Globus pallidus (tissue), 1 donor: ENCODE data around the gene FOXP3.
A peak's percentile ranks its signal among the peaks of the same experiment; 100 is the strongest.

Experiments
- DNase-seq: peaks from one replicate; pipeline ENCODE4 v3.0.0-alpha.2; 2015; ENCODE audit warnings: low spot score

FOXP3 gene

GRCh38 chrX:49249616-49250015 is 14.9 kb downstream of the FOXP3 start:
- no peak for DNase-seq

GRCh38 chrX:49249071-49249470 is 15.4 kb downstream of the FOXP3 start:
- no peak for DNase-seq

- DNase-seq = no peak
These were observed 16.3 kb downstream of the FOXP3 start for GRCh38 chrX:49247916-49248811.

GRCh38 chrX:49247346-49247745 is 17.2 kb downstream of the FOXP3 start:
- DNase-seq = no peak

- DNase-seq = no peak
These were observed 18.0 kb downstream of the FOXP3 start for GRCh38 chrX:49246541-49246940.

- DNase-seq = no peak
These were observed 20.3 kb downstream of the FOXP3 start for GRCh38 chrX:49244207-49244606.

- DNase-seq = no peak
These were observed 21.3 kb downstream of the FOXP3 start for GRCh38 chrX:49243166-49243565.

DNA sequence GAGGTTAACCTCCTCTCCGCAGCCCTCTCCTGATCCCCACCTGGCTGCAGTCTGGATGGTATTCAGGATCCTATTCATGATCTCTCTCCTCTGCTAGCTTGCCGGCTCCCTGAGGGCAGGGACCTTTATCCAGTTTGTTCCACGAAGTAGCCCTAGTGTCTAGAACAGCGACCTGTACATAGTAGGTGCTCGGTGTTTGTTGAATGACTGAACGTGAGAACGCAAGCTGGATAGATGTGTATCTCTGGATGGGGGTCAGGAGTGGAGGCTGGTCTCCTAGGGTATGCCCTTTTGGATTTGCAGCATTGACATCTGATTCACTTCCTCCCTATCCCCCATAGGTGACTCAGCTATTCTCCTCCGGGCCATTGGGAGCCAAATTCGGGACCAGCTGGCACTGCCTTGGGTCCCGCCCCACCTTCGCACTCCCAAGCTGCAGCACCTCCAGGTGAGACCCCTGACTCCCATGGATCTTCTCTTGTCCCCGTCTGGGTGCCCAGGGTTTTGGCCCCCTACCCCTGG is 21.9 kb downstream of the FOXP3 start:
- no peak for DNase-seq

DNA sequence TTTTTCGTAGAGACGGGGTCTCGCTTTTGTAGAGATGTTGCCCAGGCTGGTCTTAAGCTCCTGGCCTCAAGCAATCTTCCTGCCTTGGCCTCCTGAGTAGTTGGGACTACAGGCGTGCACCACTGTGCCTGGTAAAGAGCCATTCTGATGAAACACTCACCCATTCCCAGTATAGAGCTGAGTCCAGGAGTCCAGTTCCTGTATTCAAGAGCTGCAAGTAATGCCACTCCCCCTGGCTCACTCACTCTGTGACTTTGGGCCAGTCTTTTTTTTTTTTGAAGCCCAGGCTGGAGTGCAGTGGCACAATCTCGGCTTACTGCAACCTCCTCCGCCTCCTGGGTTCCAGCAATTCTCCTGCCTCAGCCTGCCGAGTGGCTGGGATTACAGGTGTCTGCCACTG is 25.8 kb downstream of the FOXP3 start:
- no peak for DNase-seq

DNA sequence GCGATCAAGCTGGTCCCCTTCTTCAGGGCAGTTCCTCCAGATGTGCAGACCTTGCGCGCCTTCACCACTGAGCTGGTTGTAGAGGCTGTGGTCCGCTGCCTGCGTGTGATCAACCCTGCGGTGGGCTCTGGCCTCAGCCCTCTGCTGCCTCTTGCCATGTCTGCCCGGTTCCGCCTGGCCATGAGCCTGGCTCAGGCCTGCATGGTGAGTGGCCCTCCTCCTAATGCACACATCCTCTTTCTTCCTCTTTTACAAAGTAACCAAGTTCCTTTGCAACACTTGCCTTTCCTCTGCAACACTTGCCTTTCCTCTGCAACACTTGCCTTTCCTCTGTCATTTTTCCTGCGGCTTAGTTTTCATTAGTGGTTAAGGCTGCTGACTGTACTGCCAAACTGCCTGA is 27.4 kb downstream of the FOXP3 start:
- no peak for DNase-seq

DNA sequence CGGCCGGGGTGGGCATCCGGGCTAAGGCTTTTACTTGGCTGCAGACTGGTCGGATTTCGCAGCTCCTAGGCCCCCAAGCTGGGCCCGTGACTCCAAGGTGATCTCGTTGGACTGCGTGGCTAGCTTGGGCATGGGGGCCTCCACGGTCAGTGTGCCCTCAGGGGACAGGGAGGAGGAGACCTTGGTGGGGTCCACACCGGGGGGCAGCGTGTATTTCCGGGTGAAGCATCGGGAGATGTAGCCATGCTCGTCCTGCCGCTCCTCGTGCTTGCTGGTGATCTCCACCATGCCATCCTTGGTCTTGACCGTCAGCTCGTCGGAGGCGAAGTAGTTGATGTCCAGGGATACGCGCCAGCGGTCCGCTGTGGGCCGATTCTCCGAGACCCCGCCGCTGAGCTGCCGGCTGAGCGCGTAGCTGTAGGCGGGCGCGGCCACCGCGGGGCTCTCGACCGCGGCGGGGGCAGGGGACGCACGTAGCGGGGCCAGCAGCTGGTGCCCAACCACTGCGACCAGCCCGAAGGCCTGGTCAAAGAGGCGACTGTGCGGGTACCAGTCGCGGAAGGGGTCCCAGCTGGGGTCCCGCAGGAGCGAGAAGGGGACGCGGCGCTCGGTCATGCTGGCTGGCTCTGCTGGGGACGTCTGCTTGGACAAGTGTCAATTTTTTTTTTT is 30.5 kb downstream of the FOXP3 start:
- DNase-seq = no peak

GRCh38 chrX:49233176-49233575 is 31.3 kb downstream of the FOXP3 start, which contains the start of gene CACNA1F:
Gene CACNA1F (minus strand): TSS chrX:49233340. CDS start chrX:49233309, 31 bp downstream.
- DNase-seq = no peak

GRCh38 chrX:49232525-49232924 is 32.0 kb downstream of the FOXP3 start:
- DNase-seq = no peak

DNA sequence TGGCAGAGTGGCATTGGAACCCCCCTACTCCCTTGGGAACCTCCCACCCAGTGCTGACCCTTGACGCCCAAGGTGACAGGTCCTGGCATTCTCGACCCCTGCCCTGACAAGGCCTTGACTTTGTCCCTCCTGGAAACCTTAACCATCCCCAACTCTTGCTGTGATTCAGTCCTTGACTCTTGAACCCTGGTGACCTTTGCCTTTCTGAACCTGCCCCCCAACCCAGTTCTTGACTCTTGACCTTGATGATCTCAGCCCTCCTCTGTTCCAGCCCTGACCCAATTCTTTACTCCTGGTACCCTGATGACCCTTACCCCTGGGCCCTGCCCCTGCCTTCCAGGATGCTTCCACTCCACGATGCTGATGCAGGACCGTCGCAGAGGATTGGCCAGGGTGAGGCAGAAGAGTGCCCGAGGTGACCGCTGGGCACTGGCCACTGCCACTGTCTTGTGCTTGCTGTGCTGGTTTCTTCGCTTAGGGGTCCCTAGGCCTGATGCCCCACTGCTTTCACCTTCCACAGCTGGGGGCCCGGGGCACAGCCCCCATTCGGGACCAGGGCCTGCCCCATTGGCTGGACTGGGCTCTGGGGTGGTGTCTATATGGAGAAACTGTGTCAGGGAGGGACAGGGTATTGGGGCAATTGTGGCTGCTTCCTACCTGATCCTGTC is 33.0 kb downstream of the FOXP3 start:
- DNase-seq = no peak

DNA sequence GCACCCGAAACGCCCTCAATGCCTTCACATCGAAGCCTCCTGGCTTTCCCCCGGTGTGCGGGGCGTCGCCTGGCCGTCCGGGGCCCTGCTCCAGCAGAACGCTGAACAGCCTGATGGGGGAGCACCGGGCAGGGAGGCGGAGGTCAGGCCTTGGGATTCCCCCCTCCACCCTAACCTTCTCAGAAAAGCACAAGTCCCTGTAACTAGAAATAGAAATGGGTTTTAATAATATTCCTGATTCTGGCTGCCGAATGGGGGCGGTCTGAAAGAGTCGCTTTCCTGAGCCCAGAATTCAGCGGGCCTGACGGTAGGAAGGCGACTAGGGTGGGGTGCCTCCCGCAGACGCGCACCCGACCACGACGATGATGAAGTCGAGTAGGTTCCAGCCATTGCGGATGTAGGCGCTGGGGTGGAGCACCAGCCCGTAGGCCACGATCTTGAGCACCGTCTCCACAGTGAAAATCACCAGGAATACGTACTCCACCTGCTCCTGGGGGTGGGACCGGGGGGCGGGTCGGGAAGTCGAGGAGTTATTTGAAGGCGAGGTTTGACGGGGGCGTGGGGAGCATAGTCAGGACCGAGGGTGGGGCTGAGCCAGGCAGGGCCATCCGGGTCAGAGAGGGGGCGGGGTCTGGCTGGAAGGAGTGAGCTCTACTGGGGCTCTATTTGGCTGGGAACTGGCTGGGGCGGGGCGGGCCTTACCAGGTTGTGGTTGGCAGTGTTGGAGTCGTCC is 33.8 kb downstream of the FOXP3 start:
- peak; percentile 1 for DNase-seq

DNA sequence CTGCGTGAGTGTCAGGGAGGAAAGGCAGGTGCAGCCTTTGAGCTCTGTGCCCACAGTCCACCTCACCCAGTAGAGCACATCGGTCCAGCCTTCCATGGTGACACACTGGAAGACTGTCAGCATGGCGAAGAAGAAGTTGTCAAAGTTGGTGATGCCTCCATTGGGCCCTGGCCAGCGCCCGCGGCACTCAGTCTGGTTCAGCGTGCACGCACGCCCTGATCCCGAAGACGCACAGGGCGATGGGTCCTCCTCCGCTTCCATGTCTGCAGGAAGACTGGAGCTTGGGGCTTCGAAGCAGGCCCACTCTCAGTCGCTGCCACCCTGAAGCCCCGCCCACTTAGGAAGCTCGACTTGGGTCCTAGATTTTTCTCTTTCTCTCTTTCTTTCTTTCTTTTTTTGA is 36.3 kb downstream of the FOXP3 start:
- no peak for DNase-seq

DNA sequence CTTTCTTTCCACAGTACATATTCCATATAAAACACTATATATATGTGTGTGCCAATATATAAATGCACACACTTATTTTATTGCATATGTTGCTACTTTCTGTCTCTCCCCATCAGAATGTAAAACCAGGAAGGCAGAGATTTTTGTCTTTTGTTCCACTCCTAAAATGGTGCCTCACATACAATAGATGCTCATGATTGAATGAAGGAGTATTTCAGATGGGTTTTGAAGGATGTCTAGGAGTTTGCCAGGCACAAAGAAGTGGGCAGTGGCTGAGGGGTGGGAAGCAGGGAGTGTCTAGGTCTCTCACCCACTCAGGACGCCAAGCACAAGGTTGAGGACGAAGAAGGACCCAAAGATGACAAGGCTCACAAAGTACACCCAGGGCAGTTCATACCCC is 36.8 kb downstream of the FOXP3 start:
- DNase-seq = no peak

GRCh38 chrX:49226946-49227345 is 37.6 kb downstream of the FOXP3 start:
- no peak for DNase-seq

GRCh38 chrX:49225858-49226257 is 38.7 kb downstream of the FOXP3 start:
- no peak for DNase-seq

GRCh38 chrX:49221868-49222267 is 42.6 kb downstream of the FOXP3 start:
- DNase-seq = no peak

- DNase-seq = no peak
These were observed 44.4 kb downstream of the FOXP3 start for GRCh38 chrX:49220100-49220499.

DNA sequence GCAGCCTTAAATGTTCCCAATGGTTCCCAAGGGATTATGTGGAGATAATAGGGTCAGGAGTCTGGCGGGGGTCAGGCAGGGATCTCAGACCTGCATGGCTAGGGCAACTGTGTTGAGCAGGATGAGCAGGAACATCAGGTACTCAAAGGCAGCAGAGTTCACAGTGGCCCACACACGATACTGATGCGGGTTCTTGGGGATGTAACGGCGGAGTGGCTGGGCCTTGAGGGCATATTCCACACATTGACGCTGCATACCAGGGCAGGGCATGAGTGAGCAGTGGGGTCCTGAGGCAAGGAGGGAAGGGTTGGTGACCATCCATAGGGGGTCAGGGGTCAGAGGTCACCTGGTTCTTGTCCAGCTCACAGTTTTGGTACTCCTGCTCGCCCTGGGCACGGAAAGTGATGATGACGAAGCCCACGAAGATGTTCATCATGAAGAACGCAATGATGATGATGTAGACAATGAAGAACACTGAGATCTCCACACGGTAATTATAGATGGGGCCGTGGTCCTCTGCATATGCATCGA is 49.4 kb downstream of the FOXP3 start:
- no peak for DNase-seq
